Central memory CD8-positive, alpha-beta T cell (primary cell): ENCODE measurements around the gene NUP133.
"Not testable (repeated sequence)": the region's sequence is repeated elsewhere in the genome, so short reads cannot be mapped to it uniquely, and the experiment has no call there.

Experiments used
- ATAC-seq: fragments of 150-1000 bp; cut with Tn5 transposase; replicated peaks from 2 replicates; pipeline ENCODE4 v1.10.0; 2022; ENCODE audit warnings: mild to moderate bottlenecking, moderate FRiP score, moderate number of reproducible peaks; ENCODE audit not compliant: poor library complexity, severe bottlenecking; ENCODE audit errors: extremely low read depth
- DNase-seq, 2 donors: peaks; one replicate each; pipeline ENCODE4 v3.0.0; 2021; ENCODE audit warnings: low spot score in 2 of 2
- H3K27ac Mint-ChIP-seq: one replicate; pipeline ENCODE4 v1.8.0; 2022; ENCODE audit warnings: low read depth, mild to moderate bottlenecking, moderate library complexity, mixed read lengths
- H3K27me3 Mint-ChIP-seq: one replicate; pipeline ENCODE4 v1.8.0; 2022; ENCODE audit warnings: mixed read lengths
- H3K36me3 Mint-ChIP-seq: one replicate; pipeline ENCODE4 v1.8.0; 2022; ENCODE audit warnings: mild to moderate bottlenecking, moderate library complexity, mixed read lengths; ENCODE audit not compliant: insufficient read depth
- H3K4me1 Mint-ChIP-seq: one replicate; pipeline ENCODE4 v1.8.0; 2022; ENCODE audit warnings: mixed read lengths
- H3K4me3 Mint-ChIP-seq: one replicate; pipeline ENCODE4 v1.8.0; 2022; ENCODE audit warnings: mild to moderate bottlenecking, moderate library complexity, mixed read lengths
- H3K9me3 Mint-ChIP-seq: one replicate; pipeline ENCODE4 v1.8.0; 2022; ENCODE audit warnings: mixed read lengths

NUP133 gene

GRCh38 chr1:229403573-229403972 lies 104.6 kb downstream of the NUP133 start:
- H3K27me3 Mint-ChIP-seq, result peaks cover 81% of the 10 kb centered on the region
- no peaks in the 10 kb centered on the region for H3K9me3 Mint-ChIP-seq
- DNase-seq, result no peak

GRCh38 chr1:229402993-229403392 lies 105.1 kb downstream of the NUP133 start:
- ATAC-seq (no peak), DNase-seq (no peak)
- H3K27me3 Mint-ChIP-seq, result peaks cover 75% of the 10 kb centered on the region
- H3K9me3 Mint-ChIP-seq, result no peaks in the 10 kb centered on the region
- H3K4me1 Mint-ChIP-seq, result peaks cover 8% of the 10 kb centered on the region
- no peak overlapping the region for H3K27ac Mint-ChIP-seq
- no peak overlapping the region for H3K4me3 Mint-ChIP-seq
- no peaks in the 10 kb centered on the region for H3K36me3 Mint-ChIP-seq

More at GRCh38 chr1:229403573-229403972, 104.6 kb downstream of the NUP133 start:
- Mint-ChIP-seq H3K36me3 (no peaks in the 10 kb centered on the region), H3K4me1 (peaks cover 8% of the 10 kb centered on the region), H3K4me3 (no peak overlapping the region), H3K27ac (no peak overlapping the region)
- ATAC-seq, result no peak

GRCh38 chr1:229402329-229402728 lies 105.8 kb downstream of the NUP133 start:
- not testable (repeated sequence) for H3K4me1 Mint-ChIP-seq, H3K36me3 Mint-ChIP-seq, H3K9me3 Mint-ChIP-seq, ATAC-seq, H3K4me3 Mint-ChIP-seq, H3K27ac Mint-ChIP-seq, DNase-seq
- H3K27me3 Mint-ChIP-seq, result peaks cover 75% of the 10 kb centered on the region

- no peaks in the 10 kb centered on the region for H3K4me1 Mint-ChIP-seq
- ATAC-seq (no peak), DNase-seq (no peak)
- no peak overlapping the region for H3K4me3 Mint-ChIP-seq
- peaks cover 56% of the 10 kb centered on the region for H3K27me3 Mint-ChIP-seq
- H3K36me3 Mint-ChIP-seq, result no peaks in the 10 kb centered on the region
- H3K27ac Mint-ChIP-seq, result no peak overlapping the region
- no peaks in the 10 kb centered on the region for H3K9me3 Mint-ChIP-seq
Observed at GRCh38 chr1:229397762-229398161, 110.4 kb downstream of the NUP133 start.

GRCh38 chr1:229396585-229397206 lies 111.4 kb downstream of the NUP133 start:
- Mint-ChIP-seq H3K4me3 (no peak overlapping the region), H3K27me3 (peaks cover 56% of the 10 kb centered on the region), H3K36me3 (no peaks in the 10 kb centered on the region), H3K27ac (no peak overlapping the region), H3K4me1 (no peaks in the 10 kb centered on the region), H3K9me3 (no peaks in the 10 kb centered on the region)
- DNase-seq, result no peak
- ATAC-seq, result no peak

- not testable (repeated sequence) for H3K9me3 Mint-ChIP-seq, H3K4me1 Mint-ChIP-seq, H3K27ac Mint-ChIP-seq, ATAC-seq, H3K4me3 Mint-ChIP-seq, H3K36me3 Mint-ChIP-seq, DNase-seq
- H3K27me3 Mint-ChIP-seq, result peaks cover 64% of the 10 kb centered on the region
Observed at GRCh38 chr1:229394517-229394916, 113.6 kb downstream of the NUP133 start.

GRCh38 chr1:229392936-229393335 lies 115.2 kb downstream of the NUP133 start:
- peaks cover 63% of the 10 kb centered on the region for H3K27me3 Mint-ChIP-seq
- ATAC-seq (no peak), DNase-seq (no peak)
- no peaks in the 10 kb centered on the region for H3K9me3 Mint-ChIP-seq
- no peak overlapping the region for H3K4me3 Mint-ChIP-seq
- no peaks in the 10 kb centered on the region for H3K4me1 Mint-ChIP-seq
- H3K36me3 Mint-ChIP-seq, result no peaks in the 10 kb centered on the region
- H3K27ac Mint-ChIP-seq, result no peak overlapping the region
